Upper lobe of right lung (tissue), 1 donor: Measurements from ENCODE around the gene CROCC. TPM values are rescaled to one million over a fixed set of nuclear protein-coding genes. Genes with fewer than 3 reads are reported as not detected.

ENCODE experiments used
- ATAC-seq: fragments of 200-7000 bp; cut with Tn5 transposase; one replicate; pipeline ENCODE4 v1.9.1; 2020; ENCODE audit warnings: mild to moderate bottlenecking, moderate library complexity
- DNase-seq: peaks from one replicate; pipeline ENCODE4 v3.0.0-alpha.2; 2020
- H3K27ac ChIP-seq: fragments of 200-600 bp; one replicate; pipeline ENCODE4 v1.8.0; 2022
- H3K27me3 ChIP-seq: fragments of 200-600 bp; one replicate; pipeline ENCODE4 v1.8.0; 2022; ENCODE audit warnings: mild to moderate bottlenecking
- H3K36me3 ChIP-seq: fragments of 200-600 bp; one replicate; pipeline ENCODE4 v1.8.0; 2022
- H3K4me1 ChIP-seq: fragments of 200-600 bp; one replicate; pipeline ENCODE4 v1.8.0; 2022
- H3K4me3 ChIP-seq: fragments of 200-600 bp; one replicate; pipeline ENCODE4 v1.8.0; 2022; ENCODE audit warnings: mild to moderate bottlenecking
- H3K9me3 ChIP-seq: fragments of 200-600 bp; one replicate; pipeline ENCODE4 v1.8.0; 2022
- CTCF ChIP-seq: fragments of 200-600 bp; IDR thresholded peaks from one replicate; pipeline ENCODE4 v1.8.0; 2022; ENCODE audit warnings: antibody characterized with exemption
- intact Hi-C: fragments of 100-400 bp; cut with DNase I; formaldehyde crosslinking; loops from one replicate; pipeline ENCODE4 v1.11.0; 2022
- total RNA-seq: library from RNA; stranded (reverse); fragmentation: NEBNext Ultra II Directional; extraction: Animal tissue kit (Norgen Biotek cat#: 25700); gene quantifications from one replicate; pipeline ENCODE4 v1.2.1, GENCODE V29; 2021
- donor health status: DM: no; HTN: yes; CAD: no; lungs with severe emphysema.

Gene CROCC
- total RNA-seq, 1 donor from 2014 or later, result 20.9 TPM

- peak overlapping the region; percentile 50 for H3K4me3 ChIP-seq
- no peak for DNase-seq
- no peaks in the 10 kb centered on the region for H3K27me3 ChIP-seq
- peak overlapping the region; percentile 78 for H3K27ac ChIP-seq
- H3K4me1 ChIP-seq, result no peaks in the 10 kb centered on the region
- no peaks in the 10 kb centered on the region for H3K9me3 ChIP-seq
- intact Hi-C loops, result no loop called here
- peak; percentile 18 for ATAC-seq
- TF ChIP-seq CTCF, result no peak
- no peaks in the 10 kb centered on the region for H3K36me3 ChIP-seq
These were observed 57.1 kb downstream of the CROCC start for GRCh38 chr1:16978567-16979474.

GRCh38 chr1:16979475-16980327 is 58.0 kb downstream of the CROCC start:
- Histone ChIP-seq H3K36me3 (no peaks in the 10 kb centered on the region), H3K27me3 (no peaks in the 10 kb centered on the region), H3K4me1 (no peaks in the 10 kb centered on the region), H3K9me3 (no peaks in the 10 kb centered on the region), H3K27ac (peak overlapping the region; percentile 78), H3K4me3 (peak overlapping the region; percentile 50)
- ATAC-seq, result peak; percentile 5
- intact Hi-C loops, result no loop called here
- no peak for DNase-seq
- TF ChIP-seq CTCF, result no peak

GRCh38 chr1:16980473-16981268 is 58.9 kb downstream of the CROCC start, which contains the start of gene MFAP2:
Gene MFAP2 (minus strand): TSS chr1:16980620. CDS start chr1:16978273, 2,347 bp downstream.
- ATAC-seq (peak; percentile 36), DNase-seq (no peak)
- intact Hi-C loops, result no loop called here
- peak within 1 kb of the TSS; percentile 78 for H3K27ac ChIP-seq
- no peak for TF ChIP-seq CTCF
- H3K36me3 ChIP-seq, result peaks cover under 1% of the 10 kb centered on the region
- peak within 1 kb of the TSS; percentile 50 for H3K4me3 ChIP-seq
- H3K9me3 ChIP-seq, result no peaks in the 10 kb centered on the region
- no peaks in the 10 kb centered on the region for H3K27me3 ChIP-seq
- no peaks in the 10 kb centered on the region for H3K4me1 ChIP-seq

GRCh38 chr1:16981269-16981849 is 59.6 kb downstream of the CROCC start:
- intact Hi-C loops, result no loop called here
- Histone ChIP-seq H3K27ac (no peak overlapping the region), H3K27me3 (no peaks in the 10 kb centered on the region), H3K9me3 (no peaks in the 10 kb centered on the region), H3K36me3 (peaks cover 8% of the 10 kb centered on the region), H3K4me1 (no peaks in the 10 kb centered on the region), H3K4me3 (no peak overlapping the region)
- no peak for TF ChIP-seq CTCF
- no peak for ATAC-seq
- DNase-seq, result no peak

- Histone ChIP-seq H3K9me3 (no peaks in the 10 kb centered on the region), H3K27me3 (no peaks in the 10 kb centered on the region), H3K4me3 (no peak overlapping the region), H3K4me1 (no peaks in the 10 kb centered on the region), H3K27ac (no peak overlapping the region), H3K36me3 (peaks cover 16% of the 10 kb centered on the region)
- no peak for TF ChIP-seq CTCF
- DNase-seq (no peak), ATAC-seq (no peak)
- intact Hi-C loops, result no loop called here
These were observed 61.2 kb downstream of the CROCC start for GRCh38 chr1:16982902-16983301.
